Measurements from ENCODE around the gene RRAS2. TPM values are rescaled to one million over a fixed set of nuclear protein-coding genes. Genes with fewer than 3 reads are reported as not detected.

The RRAS2 gene
- total RNA-seq, 1 experiment from 2014 or later: 158 TPM

GRCh38 chr11:14334192-14334591 lies 24.8 kb downstream of the RRAS2 start:
- no CpG with 5 or more reads among the region's 1 CpG for WGBS (ENCODE audit: extremely low coverage, insufficient read length, low lambda C conversion rate)
- Histone ChIP-seq H4K91ac (ENCODE audit: insufficient read length, low read depth, low read length) (no peak overlapping the region), H3K9ac (ENCODE audit: extremely low read depth, insufficient read length, low read length) (no peak overlapping the region), H3K23me2 (ENCODE audit: insufficient read length, low read depth, low read length, poor library complexity, severe bottlenecking) (no peaks in the 10 kb centered on the region), H3K14ac (ENCODE audit: insufficient read depth, low read length) (no peak overlapping the region), H3K4me1 (ENCODE audit: insufficient read depth, low read length) (peaks cover 22% of the 10 kb centered on the region; the same call in 1 of the 2 replicates), H2AFZ (ENCODE audit: low read length) (no peak overlapping the region), H2BK120ac (ENCODE audit: low read depth, low read length, poor library complexity, severe bottlenecking) (no peak overlapping the region), H2BK15ac (ENCODE audit: low read depth, low read length) (no peak overlapping the region), H4K5ac (ENCODE audit: insufficient read length, low read depth, low read length) (no peak overlapping the region), H3K27ac (ENCODE audit: insufficient read length, low read depth, low read length) (no peak overlapping the region), H3K56ac (ENCODE audit: insufficient read length, low read depth, low read length) (no peak overlapping the region), H3K9me3 (ENCODE audit: control insufficient read depth, low read depth, low read length) (no peaks in the 10 kb centered on the region), H3K4me2 (ENCODE audit: insufficient read depth, insufficient read length, low read length) (no peak overlapping the region), H3T11ph (ENCODE audit: low read length) (no peak overlapping the region), H2BK20ac (ENCODE audit: low read depth, low read length, poor library complexity, severe bottlenecking) (no peak overlapping the region), H2BK12ac (ENCODE audit: insufficient read length, low read depth, low read length) (no peak overlapping the region), H4K8ac (replicated peaks; ENCODE audit: insufficient read length, low read depth, low read length) (no peak overlapping the region), H3K79me2 (ENCODE audit: insufficient read depth, low read length) (peaks cover 71% of the 10 kb centered on the region), H3K4ac (ENCODE audit: low read depth, low read length) (no peak overlapping the region), H2AK5ac (ENCODE audit: insufficient read length, low read length) (no peak overlapping the region), H3K27me3 (ENCODE audit: insufficient read depth, low read length) (no peaks in the 10 kb centered on the region), H3K18ac (ENCODE audit: insufficient read length, low read depth, low read length) (no peak overlapping the region), H2BK5ac (ENCODE audit: insufficient read length, low read length) (no peak overlapping the region), H3K23ac (ENCODE audit: insufficient read length, low read depth, low read length) (no peak overlapping the region), H4K20me1 (ENCODE audit: control insufficient read depth, insufficient read depth, insufficient read length) (no peaks in the 10 kb centered on the region), H3K79me1 (ENCODE audit: insufficient read depth, low read depth, low read length, poor library complexity, severe bottlenecking) (peaks cover 3% of the 10 kb centered on the region)
- Mint-ChIP-seq H3K4me3 (no peak overlapping the region), H3K4me1 (peaks cover 68 to 70% of the 10 kb centered on the region in 2 experiments), H3K27ac (peak overlapping the region in 1 of 3 experiments; percentile 86; a peak in 3 of 7 replicates), H3K27me3 (ENCODE audit: low read depth) (no peaks in the 10 kb centered on the region), H3K9me3 (peaks cover 8 to 16% of the 10 kb centered on the region in 2 experiments), H3K36me3 (ENCODE audit: insufficient read depth in 1 of 3, low read depth in 3 of 3) (peaks cover 7 to 19% (median 14%) of the 10 kb centered on the region in 3 experiments)
- DNase-seq: no peak
- TF ChIP-seq, protein P1, sequence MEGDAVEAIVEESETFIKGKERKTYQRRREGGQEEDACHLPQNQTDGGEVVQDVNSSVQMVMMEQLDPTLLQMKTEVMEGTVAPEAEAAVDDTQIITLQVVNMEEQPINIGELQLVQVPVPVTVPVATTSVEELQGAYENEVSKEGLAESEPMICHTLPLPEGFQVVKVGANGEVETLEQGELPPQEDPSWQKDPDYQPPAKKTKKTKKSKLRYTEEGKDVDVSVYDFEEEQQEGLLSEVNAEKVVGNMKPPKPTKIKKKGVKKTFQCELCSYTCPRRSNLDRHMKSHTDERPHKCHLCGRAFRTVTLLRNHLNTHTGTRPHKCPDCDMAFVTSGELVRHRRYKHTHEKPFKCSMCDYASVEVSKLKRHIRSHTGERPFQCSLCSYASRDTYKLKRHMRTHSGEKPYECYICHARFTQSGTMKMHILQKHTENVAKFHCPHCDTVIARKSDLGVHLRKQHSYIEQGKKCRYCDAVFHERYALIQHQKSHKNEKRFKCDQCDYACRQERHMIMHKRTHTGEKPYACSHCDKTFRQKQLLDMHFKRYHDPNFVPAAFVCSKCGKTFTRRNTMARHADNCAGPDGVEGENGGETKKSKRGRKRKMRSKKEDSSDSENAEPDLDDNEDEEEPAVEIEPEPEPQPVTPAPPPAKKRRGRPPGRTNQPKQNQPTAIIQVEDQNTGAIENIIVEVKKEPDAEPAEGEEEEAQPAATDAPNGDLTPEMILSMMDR (conservative IDR thresholded peaks at IDR 0.05): no peak

All from H9 (cell line).